A172 (cell line): ENCODE results near the gene BLCAP. TPM values are rescaled to one million over a fixed set of nuclear protein-coding genes. Genes with fewer than 3 reads are reported as not detected.
"Not testable (repeated sequence)": the region's sequence is repeated elsewhere in the genome, so short reads cannot be mapped to it uniquely, and the experiment has no call there.

Experiments used
- DNase-seq: peaks from one replicate; pipeline ENCODE4 v3.0.0-alpha.2; 2015; ENCODE audit warnings: low spot score
- total RNA-seq: library from RNA; depleted of rRNA; stranded (reverse); fragments of >200 nt; shearing (Covaris generic); gene quantifications from 2 replicates; pipeline ENCODE4 v1.2.3, GENCODE V29; 2014

BLCAP gene
- total RNA-seq, 1 experiment from 2014 or later: 32.0 TPM

DNA sequence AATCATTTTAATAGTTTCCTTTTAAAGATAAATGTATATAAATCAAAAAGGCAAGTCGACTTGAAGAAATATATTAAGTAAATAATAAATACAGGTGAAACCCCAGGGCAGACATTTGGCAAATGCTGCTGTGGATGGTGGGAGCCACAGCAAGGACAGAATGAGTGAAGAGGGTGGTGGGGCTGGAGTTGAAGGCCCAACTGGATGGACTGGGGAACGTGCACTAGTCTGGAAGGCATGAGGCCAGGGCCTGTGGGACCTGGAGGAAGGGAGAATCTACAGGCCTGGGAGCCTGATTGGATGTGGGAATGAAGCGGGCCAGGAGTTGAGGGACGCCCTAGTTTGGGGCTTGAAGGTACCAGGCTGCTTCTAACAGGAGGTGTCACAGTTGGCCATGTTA, 30.6 kb upstream of the BLCAP start:
- DNase-seq: no peak

DNA sequence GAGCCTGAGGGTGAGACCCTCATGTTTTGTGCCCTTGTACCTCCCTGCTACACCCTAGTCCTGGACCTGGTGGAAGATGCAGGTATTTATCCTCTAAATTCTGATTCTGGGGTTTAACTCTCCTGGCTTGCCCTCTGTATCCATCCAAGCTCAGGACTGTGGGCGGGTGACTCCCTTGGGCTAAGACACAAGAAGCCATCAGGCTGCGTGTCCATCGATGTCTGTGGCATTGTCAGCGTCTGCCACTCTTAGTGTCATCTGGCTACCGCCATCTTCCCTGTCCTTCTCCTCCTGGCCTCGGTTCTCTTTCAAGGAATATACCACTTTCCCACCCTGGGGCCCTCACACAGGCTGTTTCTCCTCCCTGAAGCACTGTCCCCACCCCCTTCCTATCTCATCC, 28.9 kb upstream of the BLCAP start:
- DNase-seq: no peak

DNA sequence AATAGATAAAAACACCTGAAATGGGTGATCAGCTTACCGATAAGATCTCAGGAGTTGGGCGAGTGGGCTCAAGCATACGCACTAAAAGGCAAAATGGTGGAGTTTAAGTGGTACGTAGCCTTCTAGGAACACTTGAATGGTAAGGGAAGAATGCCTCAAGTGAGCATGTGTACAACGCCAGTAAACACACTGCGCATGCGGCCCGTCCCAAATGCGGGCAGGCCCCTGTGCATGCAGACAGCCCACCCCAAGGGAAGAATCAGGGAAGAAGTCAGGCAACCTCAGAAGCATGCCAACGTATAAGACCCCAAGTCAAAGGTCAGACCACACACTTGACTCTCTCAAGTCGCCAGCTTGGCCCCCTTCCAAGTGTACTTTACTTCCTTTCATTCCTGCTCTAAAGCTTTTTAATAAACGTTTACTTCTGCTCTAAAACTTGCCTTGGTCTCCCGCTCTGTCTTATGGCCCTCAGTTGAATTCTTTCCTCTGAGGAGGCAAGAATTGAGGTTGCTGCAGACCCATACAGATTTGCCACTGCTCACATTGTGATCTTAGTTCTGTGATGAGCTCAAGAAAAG, 27.1 kb upstream of the BLCAP start:
- DNase-seq: not testable (repeated sequence)

DNA sequence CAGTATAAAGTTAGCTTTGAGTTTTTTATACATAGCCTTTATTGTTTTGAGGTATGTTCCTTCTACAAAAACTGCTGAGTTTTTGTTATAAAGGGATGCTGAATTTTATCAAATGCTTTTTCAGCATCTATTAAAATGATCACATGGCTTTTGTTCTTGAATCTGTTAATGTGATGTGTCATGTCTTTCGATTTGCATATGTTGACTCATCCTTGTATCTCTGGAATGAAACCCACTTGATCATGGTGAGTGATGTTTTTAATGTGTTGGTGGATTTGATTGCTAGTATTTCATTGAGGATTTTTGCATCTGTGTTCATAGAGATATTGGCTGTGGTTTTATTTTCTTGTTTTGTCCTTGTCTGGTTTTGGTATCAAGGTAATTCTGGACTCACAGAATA, 24.7 kb upstream of the BLCAP start:
- DNase-seq: peak; percentile 37

DNA sequence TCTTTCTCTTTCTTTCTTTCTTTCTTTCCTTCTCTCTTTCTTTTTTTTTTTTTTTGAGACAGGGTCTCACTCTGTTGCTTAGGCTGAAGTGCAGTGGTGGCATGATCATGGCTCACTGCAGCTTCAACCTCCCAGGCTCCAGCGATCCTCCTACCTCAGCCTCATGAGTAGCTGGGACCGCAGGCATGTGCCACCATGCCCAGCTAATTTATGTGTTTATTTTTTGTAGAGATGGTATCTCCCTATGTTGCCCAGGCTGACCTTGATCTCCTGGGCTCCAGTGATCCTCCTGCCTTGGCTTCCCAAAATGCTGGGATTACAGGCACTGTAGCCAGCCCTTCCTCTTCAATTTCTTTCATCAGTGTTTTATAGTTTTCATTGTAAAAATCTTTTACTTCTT, 24.0 kb upstream of the BLCAP start:
- not testable (repeated sequence) for DNase-seq

DNA sequence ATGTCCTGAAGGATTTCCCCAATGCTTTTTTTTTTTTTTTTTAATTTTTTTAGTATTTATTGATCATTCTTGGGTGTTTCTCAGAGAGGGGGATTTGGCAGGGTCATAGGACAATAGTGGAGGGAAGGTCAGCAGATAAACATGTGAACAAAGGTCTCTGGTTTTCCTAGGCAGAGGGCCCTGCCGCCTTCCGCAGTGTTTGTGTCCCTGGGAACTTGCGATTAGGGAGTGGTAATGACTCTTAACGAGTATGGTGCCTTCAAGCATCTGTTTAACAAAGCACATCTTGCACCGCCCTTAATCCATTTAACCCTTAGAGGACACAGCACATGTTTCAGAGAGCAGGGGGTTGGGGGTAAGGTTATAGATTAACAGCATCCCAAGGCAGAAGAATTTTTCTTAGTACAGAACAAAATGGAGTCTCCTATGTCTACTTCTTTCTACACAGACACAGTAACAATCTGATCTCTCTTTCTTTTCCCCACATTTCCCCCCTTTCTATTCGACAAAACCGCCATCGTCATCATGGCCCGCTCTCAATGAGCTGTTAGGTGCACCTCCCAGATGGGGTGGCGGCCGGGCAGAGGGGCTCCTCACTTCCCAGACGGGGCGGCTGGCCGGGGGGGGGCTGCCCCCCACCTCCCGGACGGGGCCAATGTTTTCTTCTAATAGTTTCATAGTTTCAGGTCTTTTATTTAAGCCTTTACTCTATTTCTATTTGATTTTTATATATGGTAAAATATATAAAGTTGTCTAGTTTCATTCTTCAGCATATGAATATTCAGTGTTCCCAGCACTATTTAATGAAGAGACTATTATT, 22.6 kb upstream of the BLCAP start:
- DNase-seq: not testable (repeated sequence)

DNA sequence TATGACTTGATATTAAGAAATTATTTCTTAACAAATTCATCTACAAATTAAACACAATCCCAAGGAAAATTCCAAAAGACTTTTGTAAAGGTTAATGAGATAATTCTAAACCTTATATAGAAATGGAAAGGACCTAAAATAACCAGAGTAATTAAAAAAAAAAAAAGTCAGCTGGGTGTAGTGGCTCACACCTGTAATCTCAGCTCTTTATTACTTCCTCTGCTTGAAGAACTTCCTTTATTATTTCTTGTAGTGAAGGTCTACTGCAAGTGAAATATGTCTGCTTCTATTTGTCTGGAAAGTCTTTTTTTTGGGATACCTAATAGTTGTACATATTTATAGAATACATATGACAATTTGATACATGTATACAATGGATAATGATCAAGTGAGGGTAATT, 20.2 kb upstream of the BLCAP start:
- no peak for DNase-seq

DNA sequence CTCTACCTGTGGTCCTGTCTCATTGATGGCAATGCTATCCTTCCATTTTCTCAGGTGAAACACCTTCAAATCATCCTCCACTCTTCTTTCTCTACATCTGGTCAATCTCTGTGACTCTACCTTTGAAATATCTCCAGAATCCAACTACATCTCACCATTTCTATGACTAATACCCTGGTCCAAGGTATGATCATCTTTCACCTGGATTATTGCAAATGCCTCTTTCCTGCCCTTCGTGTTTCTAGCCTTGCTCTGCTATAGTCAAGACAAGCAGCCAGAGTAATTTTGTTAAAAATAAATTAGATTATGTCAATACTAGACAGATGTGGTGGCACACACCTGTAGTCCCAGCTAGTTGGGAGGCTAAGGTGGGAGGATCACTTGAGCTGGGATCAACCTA, 17.8 kb upstream of the BLCAP start:
- DNase-seq: no peak

DNA sequence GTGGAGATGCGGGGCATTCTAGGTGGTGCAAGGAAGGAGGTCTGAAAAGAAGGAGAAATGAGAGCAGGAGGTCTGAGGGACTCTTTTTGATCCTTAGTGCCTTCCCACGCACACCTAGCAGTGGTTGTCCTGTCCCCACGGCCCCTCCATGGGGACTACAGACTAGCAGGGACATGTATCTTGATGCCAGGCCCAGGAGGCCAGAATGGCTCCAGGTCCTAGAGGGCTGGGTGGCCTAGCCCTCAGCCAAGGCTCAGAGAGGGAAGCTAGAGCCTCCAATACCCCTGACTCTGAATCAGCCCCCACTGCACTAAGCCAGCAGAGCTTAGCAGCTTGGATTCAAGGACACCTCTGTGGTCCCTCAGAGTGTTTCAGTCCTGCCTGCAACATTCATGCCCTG, 16.7 kb upstream of the BLCAP start:
- DNase-seq: no peak

DNA sequence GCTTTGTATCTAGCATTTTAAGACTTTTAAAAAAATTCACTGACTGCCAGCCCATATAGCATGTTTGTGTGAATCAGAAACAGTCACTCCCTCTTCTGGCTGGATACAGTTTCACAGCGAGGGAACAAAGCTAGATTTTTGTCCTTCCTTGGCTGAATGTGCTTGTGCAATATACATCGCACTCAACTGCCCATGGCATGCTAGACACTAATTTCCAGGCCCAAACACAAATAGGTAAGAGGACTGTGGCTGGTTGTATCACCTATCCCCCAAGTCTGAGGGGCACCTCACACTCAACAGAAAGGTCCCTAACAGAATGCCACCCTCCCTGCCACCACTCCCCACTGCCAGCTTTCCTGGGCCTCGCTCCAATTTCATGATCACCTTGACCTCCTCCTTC, 16.2 kb upstream of the BLCAP start:
- DNase-seq: no peak

DNA sequence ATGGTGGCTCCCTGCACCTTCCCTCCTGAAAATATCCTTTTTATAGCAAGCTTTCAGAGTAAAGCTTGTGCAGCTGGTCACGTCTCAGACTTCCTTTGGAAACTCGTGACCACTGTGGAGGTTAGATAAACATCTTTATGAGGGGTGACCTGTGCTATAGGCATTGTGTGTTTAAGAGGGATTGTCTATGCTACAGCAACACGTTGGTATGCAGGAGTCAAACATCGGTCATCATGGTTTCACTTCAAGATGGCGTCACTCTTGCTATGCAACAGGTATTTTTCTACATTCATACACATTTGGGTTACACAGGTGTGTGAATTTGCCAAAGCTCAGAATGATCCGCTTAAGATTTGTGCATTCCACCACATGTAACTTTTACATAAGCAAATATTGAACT, 14.6 kb upstream of the BLCAP start:
- DNase-seq: peak; percentile 35

DNA sequence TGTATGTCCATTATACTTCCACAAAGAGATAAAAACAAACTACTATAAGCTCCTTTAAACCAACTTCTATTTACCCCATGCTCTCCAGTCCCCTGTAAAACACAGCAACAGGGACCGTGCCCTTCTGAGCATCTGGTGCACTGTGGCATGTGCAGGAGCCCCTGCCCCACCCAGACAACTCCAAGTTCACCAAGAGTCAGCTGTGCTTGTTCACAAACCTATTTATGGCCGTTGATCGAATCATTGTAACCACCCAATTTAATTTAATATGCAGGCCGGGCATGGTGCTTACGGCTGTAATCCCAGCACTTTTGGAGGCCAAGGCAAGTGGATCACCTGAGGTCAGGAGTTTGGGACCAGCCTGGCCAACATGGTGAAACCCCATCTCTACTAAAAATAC, 13.7 kb upstream of the BLCAP start:
- no peak for DNase-seq

DNA sequence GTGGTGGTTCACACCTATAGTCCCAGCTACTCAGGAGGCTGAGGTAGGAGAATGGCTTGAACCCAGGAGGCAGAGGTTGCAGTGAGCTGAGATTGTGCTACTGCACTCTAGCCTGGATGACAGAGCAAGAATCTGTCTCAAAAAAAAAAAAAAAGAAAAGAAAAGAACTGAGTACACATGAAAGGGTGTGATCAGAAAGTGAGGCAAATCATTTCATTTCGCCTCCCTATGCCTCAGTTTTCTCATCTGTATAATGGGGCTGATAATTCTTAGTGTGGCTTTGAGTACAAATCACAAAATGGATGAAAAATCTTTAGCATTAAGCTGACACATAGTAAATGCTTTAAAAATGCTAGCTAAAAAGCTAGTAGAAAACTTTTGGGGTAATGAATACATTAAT, 13.2 kb upstream of the BLCAP start:
- DNase-seq: not testable (repeated sequence)

DNA sequence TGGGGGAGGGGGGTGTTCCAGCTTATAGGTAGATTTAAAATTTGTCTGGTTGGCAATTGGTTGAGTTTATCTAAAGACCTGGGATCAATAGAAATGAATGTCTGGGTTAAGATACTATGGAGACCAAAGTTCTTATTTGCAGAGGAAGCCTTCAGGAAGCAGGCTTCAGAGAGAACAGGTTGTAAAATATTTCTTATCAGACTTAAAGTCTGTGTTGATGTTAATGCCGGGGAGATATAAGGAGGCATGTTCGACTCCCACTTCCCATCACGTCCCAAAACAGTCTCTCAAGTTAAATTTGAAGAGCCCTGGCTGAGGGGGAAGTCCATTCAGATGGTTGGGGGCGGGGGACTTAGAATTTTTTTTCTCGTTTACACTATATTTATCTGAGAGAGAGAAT, 12.3 kb upstream of the BLCAP start:
- no peak for DNase-seq

DNA sequence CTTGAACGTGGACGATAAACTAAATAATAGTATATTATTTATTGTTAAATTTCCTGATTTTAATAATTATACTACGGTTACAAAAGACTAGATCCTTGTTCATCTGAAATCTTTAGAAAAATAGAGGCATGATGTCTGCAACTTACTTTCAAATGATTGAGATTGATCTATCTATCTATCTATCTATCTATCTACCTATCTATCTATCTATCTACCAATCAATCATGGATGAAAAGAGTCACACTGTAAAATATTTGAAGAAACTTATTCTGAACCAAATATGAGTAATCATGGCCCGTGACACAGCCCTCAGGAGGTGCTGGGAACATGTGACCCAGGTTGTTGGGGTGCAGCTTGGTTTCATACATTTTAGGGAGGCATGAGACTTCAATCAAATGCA, 11.7 kb upstream of the BLCAP start:
- DNase-seq: no peak

DNA sequence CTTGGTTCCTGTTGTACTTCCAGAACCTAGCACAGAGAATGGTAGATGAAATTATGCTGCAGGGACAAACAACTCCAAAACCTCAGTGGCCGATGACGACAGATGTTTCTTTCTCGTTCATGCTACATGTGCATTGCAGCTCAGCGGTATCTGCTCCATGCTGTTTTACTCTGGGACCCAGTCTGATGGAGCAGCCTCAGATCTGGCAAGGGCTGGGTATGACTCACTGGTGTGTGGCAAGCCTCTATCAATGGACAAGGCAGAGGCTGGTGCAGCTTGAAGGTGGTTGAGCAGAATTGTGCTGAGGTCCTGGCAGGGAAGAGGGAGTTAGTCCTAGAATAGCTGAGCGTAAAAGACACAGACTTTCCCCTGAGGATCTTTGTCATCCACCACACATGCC, 10.3 kb upstream of the BLCAP start:
- peak; percentile 48 for DNase-seq

DNA sequence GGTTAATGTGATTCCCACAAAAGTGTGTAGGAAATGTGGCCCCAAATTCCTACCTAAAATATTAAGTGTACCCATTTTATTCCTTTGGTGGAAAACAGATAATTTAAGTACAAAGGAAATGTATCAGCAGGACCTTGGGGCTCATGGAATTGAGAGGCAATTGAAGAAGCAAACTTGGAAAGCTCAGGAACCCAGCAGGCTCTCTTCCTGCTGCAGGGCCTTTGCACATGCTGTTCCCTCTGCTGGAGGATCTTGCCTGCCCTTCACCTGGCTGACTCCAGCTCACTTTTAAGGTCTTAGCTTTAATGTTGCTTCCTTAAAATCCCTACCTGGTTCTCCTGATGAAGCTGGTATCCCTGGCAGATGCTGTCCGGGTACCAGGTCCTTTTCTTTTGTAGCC, 9.8 kb upstream of the BLCAP start:
- DNase-seq: no peak

DNA sequence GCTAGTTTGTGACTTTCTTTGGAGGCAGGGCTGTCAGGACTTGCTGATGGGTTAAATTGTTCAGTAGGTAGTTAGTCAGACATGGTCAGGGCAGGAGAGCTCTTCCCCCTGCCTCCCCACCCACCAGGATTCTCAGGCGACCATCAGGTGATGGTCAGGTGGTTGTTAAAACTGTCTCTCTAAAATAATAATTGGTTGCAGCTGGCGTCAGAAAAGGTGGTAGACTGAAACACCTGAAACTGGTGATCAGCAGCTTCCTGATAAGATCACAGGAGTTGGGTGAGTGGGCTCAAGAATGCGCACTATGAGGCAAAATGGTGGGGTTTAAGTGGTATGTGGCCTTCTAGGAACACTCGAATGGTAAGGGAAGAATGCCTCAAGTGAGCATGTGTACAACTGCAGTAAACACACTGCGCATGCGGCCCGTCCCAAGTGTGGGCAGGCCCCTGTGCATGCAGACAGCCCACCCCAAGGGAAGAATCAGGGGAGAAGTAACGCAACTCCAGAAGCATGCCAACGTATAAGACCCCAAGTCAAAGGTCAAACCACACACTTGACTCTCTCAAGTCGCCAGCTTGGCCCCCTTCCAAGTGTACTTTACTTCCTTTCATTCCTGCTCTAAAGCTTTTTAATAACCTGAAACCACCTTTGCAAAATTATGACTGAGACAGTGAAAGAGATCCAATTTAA, 7.9 kb upstream of the BLCAP start:
- DNase-seq: no peak

DNA sequence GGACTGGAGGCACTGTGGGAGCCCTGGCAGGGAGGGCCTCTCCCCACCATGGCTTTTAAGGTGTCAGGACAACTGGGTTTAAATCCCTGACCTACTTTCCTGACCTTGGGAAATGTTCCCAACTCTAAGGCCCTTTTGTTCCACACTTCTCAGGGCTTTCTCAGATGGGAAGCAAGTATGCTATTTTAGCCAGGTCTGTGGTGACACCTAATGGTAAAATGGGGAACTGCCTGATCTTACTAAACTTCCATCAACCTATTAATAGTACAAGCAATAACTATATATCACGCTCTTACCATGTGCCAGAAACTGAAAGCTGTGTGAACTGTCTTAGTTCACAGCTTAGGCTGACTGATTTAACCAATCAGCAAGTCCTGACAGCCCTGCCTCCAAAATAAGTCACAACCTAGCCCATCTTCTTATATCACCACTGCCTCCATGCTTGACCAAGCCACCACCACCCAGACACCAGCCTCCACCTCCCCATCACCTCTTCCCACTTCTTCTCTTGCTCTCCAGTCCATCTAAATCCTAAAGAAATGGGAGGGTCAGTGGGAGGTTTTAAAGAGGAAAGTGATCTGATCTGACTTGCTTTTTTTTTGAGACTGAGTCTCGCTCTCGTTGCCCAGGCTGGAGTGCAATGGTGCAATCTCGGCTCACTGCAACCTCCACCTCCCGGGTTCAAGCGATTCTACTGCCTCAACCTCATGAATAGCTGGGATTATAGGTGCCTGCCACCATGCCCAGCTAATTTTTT, 6.9 kb upstream of the BLCAP start:
- peak; percentile 88 for DNase-seq

DNA sequence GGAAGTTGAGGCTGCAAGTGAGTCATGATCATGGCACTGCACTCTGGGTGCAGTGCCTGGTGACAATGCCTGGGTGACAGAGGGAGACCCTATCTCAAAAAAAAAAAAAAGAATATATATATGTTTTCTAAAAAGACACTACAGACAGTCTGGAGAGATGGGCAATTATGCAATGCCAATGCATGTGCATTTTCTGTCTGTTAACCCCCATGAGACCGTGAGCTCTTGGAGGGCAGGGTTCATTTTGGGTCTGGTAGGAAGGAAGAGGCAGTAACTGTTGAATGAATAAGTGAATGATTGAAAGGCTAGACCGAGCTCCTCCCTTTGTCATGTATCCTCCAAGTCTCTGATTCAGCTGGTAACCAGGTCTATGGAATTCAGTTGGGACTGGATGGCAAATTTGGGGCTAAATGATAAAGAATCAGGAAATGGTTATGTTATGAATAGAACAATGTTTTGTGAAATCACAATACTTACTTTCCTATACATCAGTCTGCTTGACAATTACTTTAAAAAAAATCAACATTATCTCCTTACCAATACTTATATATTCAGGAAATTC, 5.6 kb upstream of the BLCAP start:
- no peak for DNase-seq

DNA sequence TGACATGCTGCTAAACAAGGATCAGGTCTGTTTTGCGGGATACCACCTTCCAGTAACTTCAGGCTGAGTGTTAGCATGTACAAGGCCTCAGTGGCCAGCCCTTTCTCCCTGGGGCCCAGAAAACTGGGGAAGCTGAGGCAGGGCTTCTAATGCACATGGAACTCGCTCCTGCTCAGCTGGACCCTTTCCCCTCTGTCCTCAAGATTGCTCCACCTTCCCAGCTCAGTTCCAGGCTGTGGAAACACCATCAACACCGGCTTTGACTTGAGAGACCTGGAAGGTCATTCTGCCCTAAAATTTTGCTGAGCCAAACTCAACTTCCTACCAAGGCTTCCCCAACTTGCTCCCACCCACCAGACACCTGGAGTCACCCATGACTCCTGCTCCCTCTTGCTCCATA, 4.2 kb upstream of the BLCAP start:
- no peak for DNase-seq

DNA sequence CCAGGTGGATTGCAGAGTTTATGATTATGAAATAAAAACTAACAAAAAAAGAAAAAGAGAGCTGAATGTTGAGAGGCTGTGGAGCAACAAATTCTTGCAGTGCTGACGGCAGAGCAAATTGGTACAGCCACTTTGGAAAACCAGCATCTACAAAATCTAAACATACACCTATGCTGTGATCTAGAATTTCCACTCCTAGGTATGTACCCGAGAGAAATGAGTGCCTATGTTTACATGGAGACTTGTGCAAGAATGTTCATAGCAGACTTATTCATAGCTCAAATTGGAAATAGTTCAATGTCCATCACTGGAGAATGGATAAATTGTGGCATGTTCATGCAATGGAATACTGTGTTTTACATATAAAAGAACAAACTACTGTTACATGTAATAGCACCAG, 3.0 kb upstream of the BLCAP start:
- no peak for DNase-seq
